Hepatocyte (in vitro differentiated cells): ENCODE data around the gene NELL2.

Experiments
- EZH2 ChIP-seq: fragments of 200-600 bp; sonication (generic); IDR thresholded peaks from 2 replicates; pipeline ENCODE4 v1.6.1; 2016; ENCODE audit warnings: antibody characterized with exemption, mild to moderate bottlenecking, borderline replicate concordance
- TF ChIP-seq, protein P1 (sequence below): fragments of 200-600 bp; sonication (generic); IDR thresholded peaks from 2 replicates; pipeline ENCODE4 v1.5.1; 2016; ENCODE audit warnings: antibody characterized with exemption, mild to moderate bottlenecking; ENCODE audit not compliant: poor library complexity

DNA sequence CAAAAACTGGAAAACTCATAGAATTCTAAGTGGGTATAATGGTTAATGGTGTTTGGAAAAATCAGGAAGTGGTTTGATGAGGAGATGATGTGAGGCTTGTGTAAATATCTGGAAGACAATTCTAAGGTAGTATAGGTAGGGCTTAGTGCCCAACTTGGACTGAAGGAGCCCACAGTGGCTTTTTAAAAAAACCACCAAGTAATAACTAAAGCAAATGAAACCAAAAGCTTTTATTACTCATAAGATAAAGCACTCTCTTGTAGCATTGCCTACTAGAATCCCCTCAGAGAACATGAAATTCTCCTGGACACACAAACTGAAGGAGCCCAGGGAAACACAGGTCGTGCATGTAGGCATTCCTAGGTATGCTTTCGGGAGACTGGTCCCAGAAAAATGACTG lies 324.5 kb downstream of the NELL2 start:
- TF ChIP-seq, protein P1, sequence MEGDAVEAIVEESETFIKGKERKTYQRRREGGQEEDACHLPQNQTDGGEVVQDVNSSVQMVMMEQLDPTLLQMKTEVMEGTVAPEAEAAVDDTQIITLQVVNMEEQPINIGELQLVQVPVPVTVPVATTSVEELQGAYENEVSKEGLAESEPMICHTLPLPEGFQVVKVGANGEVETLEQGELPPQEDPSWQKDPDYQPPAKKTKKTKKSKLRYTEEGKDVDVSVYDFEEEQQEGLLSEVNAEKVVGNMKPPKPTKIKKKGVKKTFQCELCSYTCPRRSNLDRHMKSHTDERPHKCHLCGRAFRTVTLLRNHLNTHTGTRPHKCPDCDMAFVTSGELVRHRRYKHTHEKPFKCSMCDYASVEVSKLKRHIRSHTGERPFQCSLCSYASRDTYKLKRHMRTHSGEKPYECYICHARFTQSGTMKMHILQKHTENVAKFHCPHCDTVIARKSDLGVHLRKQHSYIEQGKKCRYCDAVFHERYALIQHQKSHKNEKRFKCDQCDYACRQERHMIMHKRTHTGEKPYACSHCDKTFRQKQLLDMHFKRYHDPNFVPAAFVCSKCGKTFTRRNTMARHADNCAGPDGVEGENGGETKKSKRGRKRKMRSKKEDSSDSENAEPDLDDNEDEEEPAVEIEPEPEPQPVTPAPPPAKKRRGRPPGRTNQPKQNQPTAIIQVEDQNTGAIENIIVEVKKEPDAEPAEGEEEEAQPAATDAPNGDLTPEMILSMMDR = no peak
- TF ChIP-seq EZH2 = no peak
